HCT116 (cell line): Measurements from ENCODE around the gene NEK1.

Source experiments
- CEBPB ChIP-seq: IDR thresholded peaks from 2 replicates; pipeline ENCODE4 v1.6.1; 2012; ENCODE audit warnings: low read depth
- EZH2 ChIP-seq: fragments of 200-600 bp; sonication (generic); IDR thresholded peaks from 2 replicates; pipeline ENCODE4 v1.6.1; 2017; ENCODE audit warnings: antibody characterized with exemption, mixed run types
- EZH2phosphoT487 ChIP-seq: fragments of 200-600 bp; IDR thresholded peaks from 2 replicates; pipeline ENCODE4 v1.6.1; 2018; ENCODE audit warnings: antibody characterized with exemption, borderline replicate concordance
- FOSL1 ChIP-seq: IDR thresholded peaks from 2 replicates; pipeline ENCODE4 v1.6.1; 2012; ENCODE audit warnings: low read depth
- POLR2A ChIP-seq: IDR thresholded peaks from 2 replicates; pipeline ENCODE4 v1.7.0; 2011; ENCODE audit warnings: borderline replicate concordance; ENCODE audit not compliant: insufficient read depth, insufficient read length; ENCODE audit errors: extremely low read depth
- POLR2AphosphoS5 ChIP-seq: IDR thresholded peaks from 2 replicates; pipeline ENCODE4 v1.6.1; 2011; ENCODE audit warnings: mild to moderate bottlenecking, low read depth, low read length, moderate library complexity
- SP1 ChIP-seq: IDR thresholded peaks from 2 replicates; pipeline ENCODE4 v1.6.1; 2012; ENCODE audit warnings: low read depth
- SRF ChIP-seq: IDR thresholded peaks from 2 replicates; pipeline ENCODE4 v1.6.1; 2012; ENCODE audit warnings: low read depth
- YY1 ChIP-seq: IDR thresholded peaks from 2 replicates; pipeline ENCODE4 v1.6.1; 2011; ENCODE audit warnings: low read length, low read depth, moderate library complexity, mild to moderate bottlenecking; ENCODE audit not compliant: insufficient replicate concordance; ENCODE audit errors: extremely low read depth
- ZNF274 ChIP-seq: fragments of 200-500 bp; sonication (Bioruptor generic); IDR thresholded peaks from 2 replicates; pipeline ENCODE4 v1.6.1; 2014; ENCODE audit warnings: mild to moderate bottlenecking, low read depth, low read length, inconsistent platforms
- TF ChIP-seq, protein P1 (sequence below): IDR thresholded peaks from 2 replicates; pipeline ENCODE4 v1.6.1; 2012; ENCODE audit warnings: low read depth
- TF ChIP-seq, protein P2 (sequence below), 3 experiments: fragments of 200-600 bp in 1 of 3; sonication (generic) in 1 of 3; IDR thresholded peaks in 2 of 3; conservative IDR thresholded peaks in 1 of 3; 2 replicates each; pipeline ENCODE4 v1.5.1; 2012 to 2017; ENCODE audit warnings: low read depth in 2 of 3, low read length in 2 of 3, antibody characterized with exemption in 1 of 3, borderline replicate concordance in 1 of 3, control low read depth in 1 of 3, mild to moderate bottlenecking in 1 of 3, mixed read lengths in 1 of 3, mixed run types in 1 of 3, moderate library complexity in 1 of 3; ENCODE audit not compliant: insufficient read depth in 1 of 3
- TF ChIP-seq, protein P3 (sequence below): IDR thresholded peaks from 2 replicates; pipeline ENCODE4 v1.6.1; 2011; ENCODE audit warnings: mild to moderate bottlenecking, low read length, moderate library complexity; ENCODE audit not compliant: insufficient replicate concordance; ENCODE audit errors: extremely low read depth
- TF ChIP-seq, protein P4 (sequence below): IDR thresholded peaks from 2 replicates; pipeline ENCODE4 v1.6.1; 2012

DNA sequence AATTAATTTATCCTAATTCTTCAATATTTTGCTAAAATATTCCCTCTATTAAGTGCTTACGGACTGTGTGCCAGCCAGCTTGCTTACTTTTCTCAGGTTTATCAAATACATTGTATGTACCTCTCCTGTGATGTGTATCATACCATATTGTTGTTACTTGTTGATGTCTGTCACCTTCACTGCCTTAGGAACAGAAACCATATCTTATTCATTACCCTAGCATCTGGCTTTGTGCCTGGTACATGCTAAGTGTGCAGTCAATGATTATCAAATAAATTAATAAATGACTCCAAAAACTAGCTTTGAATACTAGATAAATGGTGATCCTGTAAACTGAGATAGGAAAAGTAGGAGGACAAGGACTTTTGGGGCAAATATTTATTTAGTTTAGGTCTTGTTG lies 14.9 kb upstream of the NEK1 start:
- TF ChIP-seq YY1 (no peak), SP1 (no peak), EZH2 (no peak), POLR2A (no peak), EZH2phosphoT487 (no peak), SRF (no peak), FOSL1 (no peak), POLR2AphosphoS5 (no peak), ZNF274 (no peak), CEBPB (no peak)
- TF ChIP-seq, protein P1, sequence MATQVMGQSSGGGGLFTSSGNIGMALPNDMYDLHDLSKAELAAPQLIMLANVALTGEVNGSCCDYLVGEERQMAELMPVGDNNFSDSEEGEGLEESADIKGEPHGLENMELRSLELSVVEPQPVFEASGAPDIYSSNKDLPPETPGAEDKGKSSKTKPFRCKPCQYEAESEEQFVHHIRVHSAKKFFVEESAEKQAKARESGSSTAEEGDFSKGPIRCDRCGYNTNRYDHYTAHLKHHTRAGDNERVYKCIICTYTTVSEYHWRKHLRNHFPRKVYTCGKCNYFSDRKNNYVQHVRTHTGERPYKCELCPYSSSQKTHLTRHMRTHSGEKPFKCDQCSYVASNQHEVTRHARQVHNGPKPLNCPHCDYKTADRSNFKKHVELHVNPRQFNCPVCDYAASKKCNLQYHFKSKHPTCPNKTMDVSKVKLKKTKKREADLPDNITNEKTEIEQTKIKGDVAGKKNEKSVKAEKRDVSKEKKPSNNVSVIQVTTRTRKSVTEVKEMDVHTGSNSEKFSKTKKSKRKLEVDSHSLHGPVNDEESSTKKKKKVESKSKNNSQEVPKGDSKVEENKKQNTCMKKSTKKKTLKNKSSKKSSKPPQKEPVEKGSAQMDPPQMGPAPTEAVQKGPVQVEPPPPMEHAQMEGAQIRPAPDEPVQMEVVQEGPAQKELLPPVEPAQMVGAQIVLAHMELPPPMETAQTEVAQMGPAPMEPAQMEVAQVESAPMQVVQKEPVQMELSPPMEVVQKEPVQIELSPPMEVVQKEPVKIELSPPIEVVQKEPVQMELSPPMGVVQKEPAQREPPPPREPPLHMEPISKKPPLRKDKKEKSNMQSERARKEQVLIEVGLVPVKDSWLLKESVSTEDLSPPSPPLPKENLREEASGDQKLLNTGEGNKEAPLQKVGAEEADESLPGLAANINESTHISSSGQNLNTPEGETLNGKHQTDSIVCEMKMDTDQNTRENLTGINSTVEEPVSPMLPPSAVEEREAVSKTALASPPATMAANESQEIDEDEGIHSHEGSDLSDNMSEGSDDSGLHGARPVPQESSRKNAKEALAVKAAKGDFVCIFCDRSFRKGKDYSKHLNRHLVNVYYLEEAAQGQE, result no peak
- TF ChIP-seq, protein P2, sequence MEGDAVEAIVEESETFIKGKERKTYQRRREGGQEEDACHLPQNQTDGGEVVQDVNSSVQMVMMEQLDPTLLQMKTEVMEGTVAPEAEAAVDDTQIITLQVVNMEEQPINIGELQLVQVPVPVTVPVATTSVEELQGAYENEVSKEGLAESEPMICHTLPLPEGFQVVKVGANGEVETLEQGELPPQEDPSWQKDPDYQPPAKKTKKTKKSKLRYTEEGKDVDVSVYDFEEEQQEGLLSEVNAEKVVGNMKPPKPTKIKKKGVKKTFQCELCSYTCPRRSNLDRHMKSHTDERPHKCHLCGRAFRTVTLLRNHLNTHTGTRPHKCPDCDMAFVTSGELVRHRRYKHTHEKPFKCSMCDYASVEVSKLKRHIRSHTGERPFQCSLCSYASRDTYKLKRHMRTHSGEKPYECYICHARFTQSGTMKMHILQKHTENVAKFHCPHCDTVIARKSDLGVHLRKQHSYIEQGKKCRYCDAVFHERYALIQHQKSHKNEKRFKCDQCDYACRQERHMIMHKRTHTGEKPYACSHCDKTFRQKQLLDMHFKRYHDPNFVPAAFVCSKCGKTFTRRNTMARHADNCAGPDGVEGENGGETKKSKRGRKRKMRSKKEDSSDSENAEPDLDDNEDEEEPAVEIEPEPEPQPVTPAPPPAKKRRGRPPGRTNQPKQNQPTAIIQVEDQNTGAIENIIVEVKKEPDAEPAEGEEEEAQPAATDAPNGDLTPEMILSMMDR (IDR thresholded peaks at IDR 0.05 in 2 of 3, conservative IDR thresholded peaks at IDR 0.05 in 1 of 3; ENCODE audit: borderline replicate concordance in 1 of 3, insufficient read depth in 1 of 3, low read depth in 2 of 3, low read length in 2 of 3), result no peak
- TF ChIP-seq, protein P3, sequence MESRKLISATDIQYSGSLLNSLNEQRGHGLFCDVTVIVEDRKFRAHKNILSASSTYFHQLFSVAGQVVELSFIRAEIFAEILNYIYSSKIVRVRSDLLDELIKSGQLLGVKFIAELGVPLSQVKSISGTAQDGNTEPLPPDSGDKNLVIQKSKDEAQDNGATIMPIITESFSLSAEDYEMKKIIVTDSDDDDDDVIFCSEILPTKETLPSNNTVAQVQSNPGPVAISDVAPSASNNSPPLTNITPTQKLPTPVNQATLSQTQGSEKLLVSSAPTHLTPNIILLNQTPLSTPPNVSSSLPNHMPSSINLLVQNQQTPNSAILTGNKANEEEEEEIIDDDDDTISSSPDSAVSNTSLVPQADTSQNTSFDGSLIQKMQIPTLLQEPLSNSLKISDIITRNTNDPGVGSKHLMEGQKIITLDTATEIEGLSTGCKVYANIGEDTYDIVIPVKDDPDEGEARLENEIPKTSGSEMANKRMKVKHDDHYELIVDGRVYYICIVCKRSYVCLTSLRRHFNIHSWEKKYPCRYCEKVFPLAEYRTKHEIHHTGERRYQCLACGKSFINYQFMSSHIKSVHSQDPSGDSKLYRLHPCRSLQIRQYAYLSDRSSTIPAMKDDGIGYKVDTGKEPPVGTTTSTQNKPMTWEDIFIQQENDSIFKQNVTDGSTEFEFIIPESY, result no peak
- TF ChIP-seq, protein P4, sequence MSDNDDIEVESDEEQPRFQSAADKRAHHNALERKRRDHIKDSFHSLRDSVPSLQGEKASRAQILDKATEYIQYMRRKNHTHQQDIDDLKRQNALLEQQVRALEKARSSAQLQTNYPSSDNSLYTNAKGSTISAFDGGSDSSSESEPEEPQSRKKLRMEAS, result no peak
